ENCODE data around the gene TUBB8B.
"Not testable (repeated sequence)": the region's sequence is repeated elsewhere in the genome, so short reads cannot be mapped to it uniquely, and the experiment has no call there.

Gene TUBB8B

GRCh38 chr18:49176-49665 lies at the start of gene TUBB8B:
Gene TUBB8B (minus strand): TSS chr18:49615. CDS start chr18:49557, 58 bp downstream.
- not testable (repeated sequence) for DNase-seq

- not testable (repeated sequence) for DNase-seq
These were observed 48.0 kb upstream of the TUBB8B start for GRCh38 chr18:97252-97914.

- DNase-seq, result not testable (repeated sequence)
These were observed 47.3 kb upstream of the TUBB8B start for GRCh38 chr18:96767-97131.

- not testable (repeated sequence) for DNase-seq
These were observed 46.8 kb upstream of the TUBB8B start for GRCh38 chr18:96101-96766.

- DNase-seq, result not testable (repeated sequence)
These were observed 46.2 kb upstream of the TUBB8B start for GRCh38 chr18:95580-95979.

GRCh38 chr18:93897-94408 lies 44.5 kb upstream of the TUBB8B start:
- DNase-seq, result not testable (repeated sequence)

- not testable (repeated sequence) for DNase-seq
These were observed 42.1 kb upstream of the TUBB8B start for GRCh38 chr18:91561-91960.

- not testable (repeated sequence) for DNase-seq
These were observed 41.2 kb upstream of the TUBB8B start for GRCh38 chr18:90396-91193.

GRCh38 chr18:89124-89523 lies 39.7 kb upstream of the TUBB8B start:
- not testable (repeated sequence) for DNase-seq

- not testable (repeated sequence) for DNase-seq
These were observed 35.4 kb upstream of the TUBB8B start for GRCh38 chr18:84801-85200.

GRCh38 chr18:82626-83209 lies 33.3 kb upstream of the TUBB8B start:
- DNase-seq, result not testable (repeated sequence)

GRCh38 chr18:80881-81280 lies 31.5 kb upstream of the TUBB8B start:
- not testable (repeated sequence) for DNase-seq

- DNase-seq, result not testable (repeated sequence)
These were observed 30.8 kb upstream of the TUBB8B start for GRCh38 chr18:80202-80601.

GRCh38 chr18:75525-76160 lies 26.2 kb upstream of the TUBB8B start:
- not testable (repeated sequence) for DNase-seq

GRCh38 chr18:73181-73777 lies 23.9 kb upstream of the TUBB8B start:
- DNase-seq, result not testable (repeated sequence)

GRCh38 chr18:67701-68100 lies 18.3 kb upstream of the TUBB8B start:
- not testable (repeated sequence) for DNase-seq

- DNase-seq, result not testable (repeated sequence)
These were observed 14.9 kb upstream of the TUBB8B start for GRCh38 chr18:64279-64678.

- DNase-seq, result not testable (repeated sequence)
These were observed 14.2 kb upstream of the TUBB8B start for GRCh38 chr18:63656-64055.

- not testable (repeated sequence) for DNase-seq
These were observed 5.0 kb upstream of the TUBB8B start for GRCh38 chr18:54388-54787.

GRCh38 chr18:48696-49095 lies 719 bp downstream of the TUBB8B start:
- DNase-seq, result not testable (repeated sequence)

- not testable (repeated sequence) for DNase-seq
These were observed 36.2 kb downstream of the TUBB8B start for GRCh38 chr18:13177-13576.

- DNase-seq, result not testable (repeated sequence)
These were observed 36.6 kb downstream of the TUBB8B start for GRCh38 chr18:12773-13172.
